GM10266 (cell line): Measurements from ENCODE around the gene FEZF2.

Source experiments
- DNase-seq: peaks from one replicate; pipeline ENCODE4 v3.0.0; 2012; ENCODE audit errors: extremely low spot score
- TF ChIP-seq, protein P1 (sequence below): IDR thresholded peaks from 2 replicates; pipeline ENCODE4 v1.5.1; 2012; ENCODE audit warnings: mild to moderate bottlenecking, low read depth; ENCODE audit not compliant: control insufficient read depth, insufficient read depth; ENCODE audit errors: missing control alignments

FEZF2 gene

DNA sequence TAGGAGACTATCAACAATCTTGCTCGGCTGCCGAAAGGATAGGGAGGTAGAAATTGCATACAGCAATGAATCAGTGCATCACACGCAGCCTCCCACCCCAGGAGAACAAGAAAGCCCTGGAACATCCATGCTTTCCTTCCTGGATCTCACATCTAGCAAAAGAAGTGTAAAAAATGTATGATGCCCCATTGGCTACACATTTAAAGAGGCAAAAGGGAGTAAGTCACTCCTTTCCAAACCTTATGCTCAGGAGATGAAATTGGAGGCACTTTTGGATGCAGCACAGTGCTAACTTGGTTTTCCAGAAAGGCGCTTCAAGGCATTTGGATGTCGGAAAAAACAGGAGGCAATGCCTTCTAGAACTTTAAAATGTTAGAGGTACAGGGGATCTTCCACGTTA lies 32.2 kb upstream of the FEZF2 start:
- DNase-seq = no peak
- TF ChIP-seq, protein P1, sequence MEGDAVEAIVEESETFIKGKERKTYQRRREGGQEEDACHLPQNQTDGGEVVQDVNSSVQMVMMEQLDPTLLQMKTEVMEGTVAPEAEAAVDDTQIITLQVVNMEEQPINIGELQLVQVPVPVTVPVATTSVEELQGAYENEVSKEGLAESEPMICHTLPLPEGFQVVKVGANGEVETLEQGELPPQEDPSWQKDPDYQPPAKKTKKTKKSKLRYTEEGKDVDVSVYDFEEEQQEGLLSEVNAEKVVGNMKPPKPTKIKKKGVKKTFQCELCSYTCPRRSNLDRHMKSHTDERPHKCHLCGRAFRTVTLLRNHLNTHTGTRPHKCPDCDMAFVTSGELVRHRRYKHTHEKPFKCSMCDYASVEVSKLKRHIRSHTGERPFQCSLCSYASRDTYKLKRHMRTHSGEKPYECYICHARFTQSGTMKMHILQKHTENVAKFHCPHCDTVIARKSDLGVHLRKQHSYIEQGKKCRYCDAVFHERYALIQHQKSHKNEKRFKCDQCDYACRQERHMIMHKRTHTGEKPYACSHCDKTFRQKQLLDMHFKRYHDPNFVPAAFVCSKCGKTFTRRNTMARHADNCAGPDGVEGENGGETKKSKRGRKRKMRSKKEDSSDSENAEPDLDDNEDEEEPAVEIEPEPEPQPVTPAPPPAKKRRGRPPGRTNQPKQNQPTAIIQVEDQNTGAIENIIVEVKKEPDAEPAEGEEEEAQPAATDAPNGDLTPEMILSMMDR = no peak

GRCh38 chr3:62405135-62405534 lies 31.8 kb upstream of the FEZF2 start:
- TF ChIP-seq, protein P1 = no peak

GRCh38 chr3:62404321-62404720 lies 31.0 kb upstream of the FEZF2 start:
- no peak for DNase-seq
- TF ChIP-seq, protein P1 = no peak

More at GRCh38 chr3:62405135-62405534, 31.8 kb upstream of the FEZF2 start:
- no peak for DNase-seq

DNA sequence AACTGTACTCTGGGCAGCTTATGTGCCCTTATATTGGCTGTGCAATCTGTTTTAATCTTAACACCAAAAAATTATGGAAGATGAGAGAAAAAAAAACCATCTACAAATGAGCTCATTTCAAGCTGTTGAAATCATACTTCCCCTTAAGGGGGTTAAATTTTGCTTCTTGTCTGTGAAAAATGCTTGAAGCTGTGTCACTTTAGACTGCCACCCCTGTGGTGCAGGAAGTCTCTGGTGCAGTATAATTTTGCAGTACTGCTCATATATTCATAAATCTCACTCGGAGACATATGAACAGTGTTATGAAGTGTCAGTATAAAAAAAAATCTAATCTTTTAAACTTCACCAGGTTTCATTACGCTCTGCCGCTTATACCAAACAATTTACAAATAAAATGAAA lies 30.4 kb upstream of the FEZF2 start:
- no peak for DNase-seq
- TF ChIP-seq, protein P1 = no peak

GRCh38 chr3:62392626-62393292 lies 19.4 kb upstream of the FEZF2 start:
- DNase-seq = no peak
- TF ChIP-seq, protein P1 = no peak

GRCh38 chr3:62387251-62387650 lies 13.9 kb upstream of the FEZF2 start:
- TF ChIP-seq, protein P1 = no peak

GRCh38 chr3:62379321-62379798 lies 6.0 kb upstream of the FEZF2 start:
- DNase-seq = no peak
- TF ChIP-seq, protein P1 = no peak

More at GRCh38 chr3:62387251-62387650, 13.9 kb upstream of the FEZF2 start:
- no peak for DNase-seq
